Superior temporal gyrus (tissue), 1 donor: Measurements from ENCODE around the gene SRSF3.
"Not testable (repeated sequence)": the region's sequence is repeated elsewhere in the genome, so short reads cannot be mapped to it uniquely, and the experiment has no call there.

Experiments
- DNase-seq: peaks from one replicate; pipeline ENCODE4 v3.0.0-alpha.2; 2016; ENCODE audit errors: extremely low spot score

The SRSF3 gene

DNA sequence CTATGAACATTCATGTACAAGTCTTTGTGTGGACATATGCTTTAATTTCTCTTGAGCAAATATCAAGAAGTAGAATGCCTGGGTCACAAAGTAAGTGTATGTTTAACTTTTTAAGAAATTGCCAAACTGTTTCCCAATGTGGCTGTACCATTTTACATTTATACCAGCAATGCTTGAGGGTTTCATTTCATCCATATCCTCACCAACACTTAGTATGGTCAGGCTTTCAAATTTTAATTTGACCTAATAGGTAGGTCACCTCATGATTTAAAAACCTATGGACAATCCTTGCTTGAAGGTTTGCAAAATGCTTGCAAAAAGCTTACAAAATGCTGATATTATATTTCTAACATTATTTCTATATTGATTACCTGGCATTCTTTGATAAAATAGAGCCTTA is 19.5 kb upstream of the SRSF3 start:
- no peak for DNase-seq

DNA sequence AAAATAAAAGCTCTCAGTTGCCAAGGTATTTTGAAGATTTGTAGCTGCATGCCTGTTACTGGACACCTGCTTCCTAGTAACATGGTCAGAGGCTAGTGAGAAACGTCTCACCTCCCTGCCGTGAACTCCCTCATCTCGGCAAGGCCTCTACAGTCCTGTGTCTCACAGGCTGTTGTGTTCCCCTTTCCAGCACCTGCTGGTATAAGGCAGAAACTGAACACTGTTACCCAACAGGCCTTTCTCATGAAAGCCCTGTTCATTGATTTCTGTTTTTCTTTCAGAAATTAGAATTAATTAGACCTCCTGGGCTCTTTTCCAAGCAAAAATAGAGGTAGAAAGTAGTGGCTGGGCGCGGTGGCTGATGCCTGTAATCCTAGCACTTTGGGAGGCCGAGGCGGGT is 17.6 kb upstream of the SRSF3 start:
- no peak for DNase-seq

DNA sequence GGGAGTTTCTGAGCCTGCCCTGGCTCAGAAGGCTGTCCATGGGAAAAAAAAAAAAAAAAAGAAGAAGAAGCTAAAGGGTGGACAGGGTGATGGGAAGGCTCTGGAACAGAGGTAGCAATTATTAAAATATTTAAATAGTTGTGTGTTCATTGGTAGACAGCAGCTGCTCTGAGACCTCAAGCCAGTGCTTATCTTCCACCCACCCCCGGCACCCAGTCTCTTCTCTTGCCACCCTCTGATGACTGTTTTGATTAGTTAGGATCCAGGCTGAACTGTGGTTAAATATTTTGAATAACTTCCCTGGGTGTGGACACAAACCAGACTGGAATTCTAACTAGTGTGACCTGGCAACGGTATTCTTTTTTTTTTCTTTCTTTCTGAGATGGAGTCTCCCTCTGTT is 16.9 kb upstream of the SRSF3 start:
- no peak for DNase-seq

DNA sequence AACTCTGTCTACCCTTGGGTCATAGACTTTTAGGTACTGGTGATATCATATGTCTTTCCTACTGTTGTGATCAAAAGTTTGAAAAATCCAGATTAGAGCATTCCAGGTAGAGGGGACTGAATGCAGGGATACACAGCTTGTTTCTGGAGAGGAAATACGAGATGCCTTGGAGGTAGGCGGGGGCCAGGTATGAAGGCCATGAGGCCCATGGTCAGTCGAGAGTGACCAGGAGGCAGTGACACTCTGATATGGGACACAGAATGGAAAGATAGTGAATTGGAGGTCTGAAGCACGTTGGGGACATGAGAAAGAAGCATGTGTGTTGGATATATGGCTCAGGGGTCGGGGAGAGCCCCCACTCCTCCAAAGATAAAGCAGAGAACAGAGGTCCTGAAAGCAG is 16.1 kb upstream of the SRSF3 start:
- DNase-seq = no peak

DNA sequence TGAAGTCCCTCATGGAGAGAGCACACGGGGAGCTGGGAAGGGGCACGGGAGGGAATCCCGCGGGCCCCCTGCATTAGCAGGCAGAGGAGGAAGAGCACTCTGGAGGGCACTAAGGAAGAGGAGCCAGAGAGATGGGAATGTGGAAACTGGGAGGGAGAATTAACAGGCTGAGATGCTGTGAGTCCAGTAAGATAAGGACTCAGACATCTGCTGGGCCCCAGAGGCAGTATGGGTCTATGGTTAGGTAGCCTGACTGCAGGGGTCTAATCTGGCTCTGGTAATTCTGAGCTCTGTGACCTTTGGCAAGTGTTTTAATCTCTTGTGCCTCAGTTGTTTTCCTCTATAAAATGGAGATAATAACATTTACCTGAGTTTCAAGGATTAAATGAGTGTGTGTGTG is 15.7 kb upstream of the SRSF3 start:
- DNase-seq = no peak

DNA sequence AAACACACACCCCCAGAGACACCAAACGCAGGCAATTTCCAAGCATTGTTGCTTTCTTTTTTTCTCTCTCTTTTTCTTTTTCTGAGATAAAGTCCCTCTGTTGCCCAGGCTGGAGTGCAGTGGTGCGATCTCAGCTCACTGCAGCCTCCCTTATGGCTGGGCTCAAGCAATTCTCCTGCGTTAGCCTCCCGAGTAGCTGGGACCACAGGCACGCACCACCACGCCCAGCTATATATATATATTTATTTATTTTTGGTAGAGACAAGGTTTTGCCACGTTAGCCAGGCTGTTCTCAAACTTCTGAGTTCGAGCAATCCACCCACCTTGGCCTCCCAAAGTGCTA is 14.0 kb upstream of the SRSF3 start:
- DNase-seq = no peak

DNA sequence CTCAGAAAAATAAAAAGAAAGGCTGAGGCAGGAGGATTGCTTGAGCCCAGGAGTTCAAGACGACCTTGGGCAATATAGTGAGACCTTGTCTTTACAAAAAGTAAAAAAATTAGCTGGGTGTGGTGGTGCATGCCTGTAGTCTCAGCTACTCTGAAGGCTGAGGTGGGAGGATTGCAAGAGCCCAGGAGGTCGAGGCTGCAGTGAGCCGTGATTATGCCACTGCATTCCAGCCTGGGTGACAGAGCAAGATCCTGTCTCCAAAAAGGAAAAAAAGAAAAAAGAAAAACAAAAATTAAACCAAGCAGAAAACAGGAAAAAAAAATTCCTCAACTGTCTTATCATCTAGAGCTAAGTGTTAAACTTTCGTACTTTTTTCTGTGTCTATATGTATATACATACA is 12.4 kb upstream of the SRSF3 start:
- DNase-seq = no peak

DNA sequence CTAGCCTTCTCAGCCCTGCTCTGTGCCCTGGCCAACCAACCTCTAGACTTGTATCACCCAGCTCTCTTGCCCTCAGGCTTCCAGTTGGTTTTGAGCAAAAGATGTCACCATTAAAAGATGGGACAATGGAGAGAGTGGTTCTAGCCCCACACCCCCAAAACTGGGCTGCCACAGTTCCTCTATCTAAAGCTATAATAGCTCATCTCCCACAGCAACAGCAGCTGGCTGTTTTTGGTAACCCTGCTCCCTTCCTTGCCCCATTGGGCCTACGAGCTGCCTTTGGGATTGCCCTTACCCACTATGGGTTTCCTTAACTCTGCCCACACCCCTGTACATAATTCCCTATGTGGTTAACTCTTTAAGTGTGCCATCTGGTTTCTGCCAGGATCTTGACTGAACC is 7.6 kb upstream of the SRSF3 start:
- DNase-seq = no peak

DNA sequence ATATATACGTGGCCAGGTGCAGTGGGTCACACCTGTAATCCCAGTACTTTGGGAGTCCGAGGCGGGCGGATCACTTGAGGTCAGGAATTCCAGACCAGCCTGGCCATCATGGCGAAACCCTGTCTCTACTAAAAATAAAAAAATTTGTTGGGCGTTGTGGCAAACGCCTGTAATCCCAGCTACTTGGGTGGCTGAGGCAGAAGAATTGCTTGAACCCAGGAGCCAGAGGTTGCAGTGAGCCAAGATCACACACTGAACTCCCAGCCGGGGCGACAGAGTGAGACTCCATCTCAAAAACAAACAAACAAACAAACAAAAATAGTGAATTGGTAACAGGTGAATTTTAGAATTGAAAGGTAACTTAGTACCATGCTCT is 5.1 kb upstream of the SRSF3 start:
- DNase-seq = not testable (repeated sequence)

DNA sequence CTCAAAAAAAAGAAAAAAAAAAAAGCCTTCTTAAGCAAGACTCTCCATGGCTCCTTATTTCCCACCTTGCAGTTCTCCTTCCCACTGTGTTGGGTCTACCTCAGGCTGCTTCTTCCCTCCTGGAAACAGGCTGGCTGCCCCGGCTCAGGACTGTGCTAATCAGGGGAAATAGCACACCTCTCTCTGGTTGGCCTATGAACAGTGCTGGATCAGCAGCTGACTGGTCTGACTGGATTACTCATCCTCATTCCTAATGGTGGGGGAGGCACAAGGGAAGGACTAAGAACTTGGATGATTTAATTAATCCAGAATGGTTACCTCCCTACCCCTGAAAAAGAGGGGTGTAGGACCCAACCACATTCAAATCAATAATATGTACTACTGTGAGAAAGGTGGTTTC is 3.9 kb upstream of the SRSF3 start:
- DNase-seq = no peak

DNA sequence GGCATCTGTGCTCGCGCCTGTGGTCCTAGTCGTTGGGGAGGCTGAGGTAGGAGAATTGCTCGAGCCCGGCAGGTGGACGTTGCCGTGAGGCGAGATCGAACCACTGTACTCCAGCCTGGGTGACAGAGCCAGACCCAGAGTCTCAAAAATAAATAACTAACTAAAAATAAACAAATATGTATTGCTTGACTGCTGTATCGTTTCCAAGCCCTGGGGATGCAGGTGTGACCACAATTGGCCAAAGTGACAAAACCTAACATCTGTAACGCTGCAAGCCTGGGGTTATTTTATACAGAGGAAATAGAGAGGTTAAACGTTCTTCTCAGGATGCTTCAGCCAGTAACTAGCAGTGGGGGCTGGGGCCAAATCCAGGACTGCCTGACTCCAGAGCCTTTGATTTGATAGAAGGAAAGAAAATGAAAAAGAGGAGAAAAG is 1.9 kb upstream of the SRSF3 start:
- no peak for DNase-seq

DNA sequence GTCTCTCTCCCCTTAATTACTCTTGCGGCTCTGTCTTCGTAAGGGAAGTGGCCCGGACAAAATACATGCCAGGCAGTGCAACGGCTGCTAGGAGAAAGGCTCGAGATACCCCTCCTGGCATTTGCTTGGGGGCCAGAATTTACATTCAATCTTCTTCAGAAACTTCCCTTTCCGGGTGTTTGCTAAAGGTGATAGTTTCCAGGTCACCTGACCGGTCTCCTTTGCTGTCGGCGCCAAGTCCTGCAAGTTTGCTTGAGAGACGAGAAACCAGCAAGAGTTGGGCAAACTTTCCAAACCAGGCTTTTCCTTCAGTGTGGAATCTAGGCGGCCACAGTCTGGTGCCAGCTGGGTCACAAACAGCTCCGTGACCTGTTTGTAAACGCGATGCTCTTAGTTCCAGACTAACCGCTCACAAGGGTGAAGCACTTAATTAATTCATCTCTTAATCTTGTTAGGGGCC is 563 bp upstream of the SRSF3 start:
- no peak for DNase-seq

DNA sequence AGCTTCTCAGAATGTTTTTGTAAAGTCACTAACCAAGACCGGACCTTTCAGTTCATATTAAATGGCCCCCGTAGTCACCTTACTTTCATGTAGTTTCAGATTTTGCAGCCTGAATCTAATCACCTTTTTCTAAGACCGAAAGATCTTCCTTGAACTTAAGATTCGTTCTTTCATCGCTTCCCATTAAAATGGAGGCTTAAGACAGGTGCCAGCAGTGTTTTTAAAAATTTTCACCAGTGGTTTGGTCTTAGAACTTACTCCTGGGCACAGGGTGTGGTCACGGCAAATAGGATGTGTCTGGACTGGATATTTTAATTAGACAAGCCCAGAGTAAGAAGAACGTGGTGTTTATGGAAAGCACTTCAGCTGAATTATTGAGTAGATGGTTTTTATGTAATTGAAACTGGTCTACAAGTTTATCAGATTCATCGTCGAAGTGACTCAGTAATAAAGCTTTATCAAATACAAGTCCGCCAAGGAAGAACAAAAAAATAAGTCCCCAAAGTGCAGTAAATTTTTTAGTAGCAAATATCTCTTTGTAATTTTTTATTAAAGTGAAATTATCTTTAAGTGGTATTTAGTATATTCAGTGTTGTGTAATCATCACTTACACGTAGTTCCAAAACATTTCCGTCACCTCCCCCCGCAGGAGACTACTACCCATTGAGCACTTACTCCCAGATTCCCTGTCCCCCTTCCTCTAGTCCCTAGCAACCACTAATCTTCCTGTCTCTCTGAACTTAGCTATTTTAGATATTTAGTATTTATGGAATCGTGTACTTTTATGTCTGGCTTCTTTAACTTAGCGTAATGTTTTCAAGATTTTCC is 868 bp downstream of the SRSF3 start:
- DNase-seq = peak; percentile 72

DNA sequence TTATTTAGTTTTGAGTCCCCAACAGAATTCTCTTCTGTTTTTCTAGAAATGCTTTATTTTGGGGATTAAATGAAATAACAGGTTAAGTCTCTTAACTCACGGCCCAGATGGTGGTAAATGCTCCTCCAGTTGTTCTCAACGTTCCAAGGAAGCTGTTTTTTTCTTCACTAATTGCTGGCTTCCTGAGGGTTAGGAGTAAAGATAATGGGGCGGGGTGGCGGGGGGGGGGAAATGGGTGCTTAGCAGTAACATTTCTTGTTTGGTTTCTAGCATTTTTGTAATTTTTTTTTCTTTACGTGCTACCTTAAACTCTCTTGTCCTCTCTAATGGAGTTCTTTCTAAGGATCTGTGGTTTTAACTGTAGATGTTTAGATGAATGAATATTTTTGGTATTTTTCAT is 2.2 kb downstream of the SRSF3 start:
- DNase-seq = no peak

DNA sequence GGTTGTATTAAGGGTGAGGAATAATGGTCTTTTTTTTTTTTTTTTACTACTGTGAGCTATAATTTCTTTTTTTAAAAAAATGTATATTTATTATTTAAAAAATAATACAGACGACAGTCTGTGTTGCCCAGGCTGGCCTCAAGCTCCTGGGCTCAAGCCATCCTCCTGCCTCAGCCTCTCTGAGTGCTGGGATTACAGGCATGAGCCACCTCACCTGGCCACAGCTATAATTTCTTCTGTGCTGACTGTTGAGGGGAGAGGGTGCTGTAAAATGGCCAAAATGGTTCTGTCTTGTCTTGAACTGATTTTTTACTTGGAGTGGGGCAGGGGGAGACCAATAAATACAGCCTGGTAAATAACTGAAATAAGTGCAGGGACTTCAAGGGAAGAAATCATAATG is 3.6 kb downstream of the SRSF3 start:
- DNase-seq = no peak

DNA sequence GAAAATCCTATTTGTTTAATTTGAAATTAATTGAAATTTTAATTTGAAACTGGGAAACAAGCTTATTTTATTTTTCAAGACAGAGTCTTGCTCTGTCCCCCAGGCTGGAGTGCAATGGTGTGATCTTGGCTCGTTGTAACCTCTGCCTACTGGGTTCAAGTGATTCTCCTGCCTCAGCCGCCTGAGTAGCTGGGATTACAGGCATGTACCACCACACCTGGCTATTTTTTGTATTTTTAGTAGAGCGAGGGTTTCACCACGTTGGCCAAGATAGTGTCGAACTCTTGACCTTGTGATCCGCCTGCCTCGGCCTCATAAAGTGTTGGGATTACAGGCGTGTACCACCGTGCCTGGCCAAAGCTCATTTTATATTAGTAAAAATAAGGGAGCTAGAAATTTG is 4.2 kb downstream of the SRSF3 start:
- no peak for DNase-seq

DNA sequence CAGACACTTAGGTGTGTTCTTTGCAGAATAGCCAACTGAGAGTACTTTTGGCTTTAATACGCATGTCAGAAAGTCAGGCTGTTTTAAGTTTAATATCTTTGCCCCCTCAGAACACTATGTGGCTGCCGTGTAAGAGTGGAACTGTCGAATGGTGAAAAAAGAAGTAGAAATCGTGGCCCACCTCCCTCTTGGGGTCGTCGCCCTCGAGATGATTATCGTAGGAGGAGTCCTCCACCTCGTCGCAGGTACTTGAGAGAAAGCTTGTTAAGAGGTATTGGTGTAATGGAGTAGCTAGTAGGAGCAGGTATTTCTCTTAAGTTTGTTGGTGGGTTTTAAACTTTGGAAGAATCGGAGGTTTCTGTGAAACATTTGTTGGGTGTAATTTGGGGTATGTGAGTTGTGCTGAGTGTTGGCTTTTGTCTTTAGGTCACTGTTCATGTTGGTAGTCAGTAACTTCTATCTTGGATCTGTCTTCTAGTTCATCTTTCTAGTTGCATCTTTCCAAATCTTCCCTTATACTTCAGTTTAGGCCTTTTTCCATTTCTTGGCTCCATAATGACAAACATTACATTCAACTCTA is 4.7 kb downstream of the SRSF3 start:
- no peak for DNase-seq

DNA sequence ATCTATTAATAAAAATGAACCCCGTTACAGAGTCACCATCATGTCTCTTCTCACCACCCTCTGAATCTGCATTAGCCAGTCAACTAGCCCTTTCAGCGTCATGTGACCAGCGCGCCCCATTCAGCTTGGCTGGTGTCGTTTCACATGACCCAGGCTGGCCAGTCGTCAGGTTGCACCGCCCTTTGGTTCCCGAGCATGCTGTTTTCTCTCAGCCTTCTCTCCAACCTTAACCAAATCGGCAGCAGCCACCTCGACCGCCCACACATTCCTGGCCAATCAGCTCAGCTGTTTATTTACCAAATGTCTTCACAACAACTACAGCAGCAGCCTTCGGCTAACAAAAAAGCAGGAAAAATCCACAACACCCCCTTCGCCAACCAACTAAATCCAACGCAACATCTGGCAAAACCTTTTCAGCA is 5.6 kb downstream of the SRSF3 start:
- no peak for DNase-seq

DNA sequence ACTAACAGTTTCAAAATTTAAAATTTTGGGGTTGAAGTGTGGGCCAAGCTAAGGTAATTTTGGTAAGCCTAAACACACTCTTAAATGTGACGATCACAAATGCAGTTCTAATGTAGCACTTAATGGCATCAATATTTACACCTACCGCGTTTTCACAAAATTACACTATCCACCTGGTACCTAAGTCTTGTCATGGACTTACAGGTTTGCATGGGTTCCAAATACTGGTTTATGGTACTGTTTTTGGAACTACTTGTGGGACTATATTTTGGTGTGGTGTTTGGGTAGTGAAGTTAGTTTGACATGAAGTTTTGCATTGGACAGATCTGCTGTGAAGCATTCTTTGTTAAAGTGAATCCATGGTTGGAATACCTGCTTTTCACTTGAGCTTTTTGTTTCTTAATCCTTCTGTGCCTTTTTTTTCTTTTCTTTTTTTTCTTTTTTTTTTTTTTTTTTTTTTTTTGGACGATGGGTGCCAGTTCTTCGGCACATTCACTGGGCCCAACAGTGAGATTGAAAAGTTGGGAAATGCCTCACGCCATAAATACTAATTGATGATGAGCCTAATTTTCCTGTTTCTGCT is 6.5 kb downstream of the SRSF3 start:
- DNase-seq = no peak

DNA sequence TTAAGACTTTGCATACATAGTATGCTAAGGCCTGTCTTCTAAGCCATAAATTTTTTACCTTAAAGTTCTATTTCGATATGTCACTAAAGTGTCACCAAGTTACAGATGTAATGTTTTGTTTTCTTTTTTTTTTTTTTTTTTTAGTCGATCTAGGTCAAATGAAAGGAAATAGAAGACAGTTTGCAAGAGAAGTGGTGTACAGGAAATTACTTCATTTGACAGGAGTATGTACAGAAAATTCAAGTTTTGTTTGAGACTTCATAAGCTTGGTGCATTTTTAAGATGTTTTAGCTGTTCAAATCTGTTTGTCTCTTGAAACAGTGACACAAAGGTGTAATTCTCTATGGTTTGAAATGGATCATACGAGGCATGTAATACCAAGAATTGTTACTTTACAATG is 7.7 kb downstream of the SRSF3 start:
- not testable (repeated sequence) for DNase-seq

DNA sequence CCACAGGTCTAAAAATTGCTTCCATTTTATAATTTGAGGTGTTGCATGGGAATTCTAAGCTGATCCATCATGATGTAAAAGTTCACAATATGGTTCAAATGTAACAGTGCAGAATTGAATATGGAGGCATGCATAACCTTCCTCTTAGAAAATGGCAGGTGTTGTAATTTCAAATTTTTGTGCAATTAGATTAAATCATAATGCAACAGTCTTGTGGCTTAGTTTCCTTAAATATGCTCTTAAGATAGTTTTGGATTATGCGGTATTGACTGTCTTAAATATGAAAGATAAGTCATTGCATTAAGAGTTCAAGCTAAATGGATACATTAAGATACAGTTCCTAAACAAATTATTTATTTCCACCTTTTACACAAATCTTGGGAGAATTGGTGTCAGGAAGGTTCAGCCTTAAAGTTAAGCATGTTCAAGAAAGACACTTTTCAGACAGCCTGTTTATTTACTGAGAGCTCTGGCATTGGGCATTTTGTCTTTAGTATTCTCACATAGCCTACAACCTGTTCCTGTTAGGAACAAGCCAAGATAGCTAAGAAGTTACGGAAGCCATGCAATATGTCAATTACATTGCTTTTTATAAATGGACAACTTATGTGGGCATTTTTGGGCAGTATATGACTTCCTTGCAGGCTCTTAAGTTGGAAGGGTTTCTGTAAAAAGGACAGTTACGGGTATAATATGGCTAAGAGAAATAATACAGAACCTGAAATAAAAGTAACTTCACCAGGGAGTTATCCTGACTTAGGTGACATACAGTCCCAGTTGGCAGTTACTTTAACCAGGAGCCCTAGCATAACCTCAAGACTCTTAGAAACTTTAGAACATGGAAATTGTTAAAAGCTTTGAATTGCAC is 9.3 kb downstream of the SRSF3 start:
- DNase-seq = no peak
